ENCODE measurements around the gene CST3.

Gene CST3

GRCh38 chr20:23603321-23603720 is 34.4 kb downstream of the CST3 start:
- no peak for DNase-seq

- no peak for DNase-seq
These were observed 35.1 kb downstream of the CST3 start for GRCh38 chr20:23602699-23603098.

GRCh38 chr20:23602241-23602640 is 35.5 kb downstream of the CST3 start:
- DNase-seq = no peak

GRCh38 chr20:23601715-23602114 is 36.0 kb downstream of the CST3 start:
- DNase-seq = no peak

- no peak for DNase-seq
These were observed 39.3 kb downstream of the CST3 start for GRCh38 chr20:23598481-23598880.

- no peak for DNase-seq
These were observed 41.0 kb downstream of the CST3 start for GRCh38 chr20:23596579-23597250.

- DNase-seq = no peak
These were observed 41.8 kb downstream of the CST3 start for GRCh38 chr20:23595941-23596340.

GRCh38 chr20:23588434-23589403 is 49.0 kb downstream of the CST3 start:
- DNase-seq = no peak

GRCh38 chr20:23587631-23588030 is 50.1 kb downstream of the CST3 start:
- DNase-seq = no peak

GRCh38 chr20:23586735-23587525 is 50.8 kb downstream of the CST3 start:
- DNase-seq = no peak

- no peak for DNase-seq
These were observed 51.7 kb downstream of the CST3 start for GRCh38 chr20:23585808-23586734.

GRCh38 chr20:23585449-23585807 is 52.3 kb downstream of the CST3 start:
- DNase-seq = no peak

GRCh38 chr20:23584434-23585199 is 53.1 kb downstream of the CST3 start:
- no peak for DNase-seq
